Coronary artery (tissue), 2 donors: ENCODE data around the gene NDUFS6.
"Not testable (repeated sequence)": the region's sequence is repeated elsewhere in the genome, so short reads cannot be mapped to it uniquely, and the experiment has no call there.

Experiments
- DNase-seq: peaks from one replicate; pipeline ENCODE4 v3.0.0-alpha.2; 2017; ENCODE audit warnings: low spot score
- H3K27ac ChIP-seq, 2 donors: fragments of 200-600 bp; sonication (generic); one replicate each; pipeline ENCODE4 v1.5.1; 2016 to 2019
- H3K4me3 ChIP-seq: fragments of 200-600 bp; sonication (generic); 2 replicates; pipeline ENCODE4 v1.5.1; 2016; ENCODE audit warnings: mild to moderate bottlenecking, moderate library complexity
- CTCF ChIP-seq: fragments of 200-600 bp; sonication (generic); IDR thresholded peaks from one replicate; pipeline ENCODE4 v1.5.1; 2019; ENCODE audit warnings: antibody characterized with exemption

NDUFS6 gene

GRCh38 chr5:1788828-1789227 is 12.4 kb upstream of the NDUFS6 start:
- Histone ChIP-seq H3K4me3 (no peak overlapping the region), H3K27ac (no peak overlapping the region)
- no peak for DNase-seq
- TF ChIP-seq CTCF = no peak

DNA sequence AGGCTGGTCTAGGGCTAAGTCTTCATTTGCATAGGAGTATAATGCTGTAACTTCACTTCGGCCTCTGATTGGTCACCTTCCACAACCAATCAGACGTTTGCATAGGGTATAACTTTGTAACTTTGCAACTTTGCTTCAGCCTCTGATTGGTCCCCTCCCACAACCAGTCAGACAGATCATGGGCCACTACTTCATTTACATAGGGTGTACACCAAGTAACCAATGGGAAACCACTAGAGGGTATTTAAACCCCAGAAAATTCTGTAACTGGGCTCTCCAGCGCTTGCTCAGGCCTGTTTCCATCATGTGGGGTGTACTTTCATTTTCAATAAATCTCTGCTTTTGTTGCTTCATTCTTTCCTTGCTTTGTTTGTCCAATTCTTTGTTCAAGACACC is 11.8 kb upstream of the NDUFS6 start:
- DNase-seq, H3K27ac ChIP-seq, H3K4me3 ChIP-seq: not testable (repeated sequence)

GRCh38 chr5:1789834-1790471 is 11.3 kb upstream of the NDUFS6 start:
- H3K4me3 ChIP-seq = no peak overlapping the region
- DNase-seq = no peak
- no peak overlapping the region for H3K27ac ChIP-seq
- TF ChIP-seq CTCF = no peak

- DNase-seq = no peak
- Histone ChIP-seq H3K27ac (no peak overlapping the region), H3K4me3 (no peak overlapping the region)
- no peak for TF ChIP-seq CTCF
These were observed 10.0 kb upstream of the NDUFS6 start for GRCh38 chr5:1791176-1791575.

DNA sequence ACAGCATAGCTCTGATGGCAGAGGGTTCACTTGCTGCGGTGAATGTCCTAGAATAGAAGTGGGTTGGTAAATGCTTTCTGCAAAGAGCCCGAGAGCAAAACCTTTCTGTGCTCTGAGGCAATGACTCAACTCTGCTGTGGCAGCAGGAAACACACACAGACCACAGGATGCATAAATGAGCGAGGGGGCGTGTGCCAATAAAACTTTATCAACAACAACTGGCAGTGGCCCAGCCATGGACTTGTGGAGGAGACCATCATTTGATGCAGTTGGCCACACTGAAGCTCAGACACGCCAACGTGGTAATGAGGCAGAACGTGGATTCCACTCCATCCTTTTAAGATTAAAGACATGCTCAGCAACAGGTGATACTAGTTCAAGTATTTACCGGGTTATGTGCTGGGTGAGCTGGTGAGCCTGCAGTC is 8.4 kb upstream of the NDUFS6 start:
- no peak overlapping the region for H3K4me3 ChIP-seq
- TF ChIP-seq CTCF = no peak
- H3K27ac ChIP-seq = no peak overlapping the region
- no peak for DNase-seq

DNA sequence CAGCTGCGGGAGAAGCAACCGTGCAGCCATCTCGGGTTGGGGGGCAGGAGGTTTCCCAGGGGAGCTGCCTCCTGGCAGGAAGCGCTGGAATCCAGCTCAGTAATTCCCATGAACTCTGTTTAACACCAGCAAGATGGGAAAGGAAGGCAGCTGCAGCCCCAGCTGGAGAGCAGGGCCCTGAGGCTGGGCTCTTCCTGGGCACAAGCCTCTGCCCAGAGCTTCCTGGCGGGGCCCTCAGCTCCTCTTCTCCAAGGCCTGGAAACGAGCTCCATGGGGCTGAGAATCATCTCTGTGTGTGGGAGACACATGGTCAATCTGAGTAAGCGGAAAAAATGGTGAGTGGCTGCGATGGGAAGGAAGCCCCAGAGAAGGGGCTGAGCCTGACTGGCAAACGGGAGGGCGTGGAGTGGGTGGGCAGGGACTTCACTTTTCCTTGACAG is 7.9 kb upstream of the NDUFS6 start:
- Histone ChIP-seq H3K27ac (no peak overlapping the region), H3K4me3 (no peak overlapping the region)
- no peak for TF ChIP-seq CTCF
- DNase-seq = no peak

DNA sequence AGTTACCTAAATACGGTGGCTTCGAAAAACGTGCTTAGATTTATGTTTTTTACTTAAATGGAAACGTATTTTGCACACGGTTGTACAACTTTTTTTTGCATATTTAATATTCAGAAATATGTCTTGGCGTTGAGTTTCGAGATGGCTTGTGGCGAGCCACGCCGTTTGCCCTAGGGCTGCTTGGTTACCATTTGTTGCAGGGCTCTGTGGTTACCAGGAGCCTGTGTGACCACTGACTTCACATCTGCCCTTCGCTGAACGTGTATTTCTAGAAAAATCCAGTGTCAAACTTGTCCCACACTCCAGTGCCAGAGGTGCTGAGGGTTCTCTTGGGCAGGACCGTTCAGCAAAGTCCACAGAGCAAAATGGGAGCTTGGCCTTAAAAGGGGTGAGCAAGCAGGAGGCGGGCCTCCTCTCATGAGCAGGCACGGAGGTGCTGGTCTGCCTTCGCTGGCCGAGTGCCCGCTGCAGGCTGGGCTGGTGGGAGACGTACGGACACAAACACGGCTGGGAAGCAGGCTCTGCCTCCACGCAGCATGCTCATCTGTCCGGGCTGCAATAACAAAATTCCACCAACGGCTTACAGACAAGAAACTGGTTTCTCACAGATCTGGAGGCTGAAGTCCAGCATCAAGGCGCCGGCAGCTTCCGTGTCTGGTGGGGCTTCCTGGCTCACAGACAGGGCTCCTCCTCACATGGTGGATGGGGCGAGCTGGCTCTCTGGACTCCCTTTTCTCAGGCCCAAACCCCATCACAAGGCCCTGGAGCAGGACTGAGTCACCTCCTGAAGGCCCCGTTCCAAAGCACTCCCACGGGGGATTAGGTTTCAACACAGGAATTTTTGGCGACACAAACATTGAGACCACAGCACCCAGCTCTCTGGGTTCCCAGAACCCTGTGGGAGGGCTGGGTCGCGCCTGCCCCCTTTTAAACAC is 7.0 kb upstream of the NDUFS6 start:
- DNase-seq = no peak

More for the DNA sequence above, 7.0 kb upstream of the NDUFS6 start:
- no peak for TF ChIP-seq CTCF
- no peak overlapping the region for H3K4me3 ChIP-seq
- no peak overlapping the region for H3K27ac ChIP-seq
